SK-N-MC (cell line): Measurements from ENCODE around the gene GASK1A.

Experiments used
- EZH2 ChIP-seq: fragments of 200-600 bp; sonication (generic); IDR thresholded peaks from one replicate; pipeline ENCODE4 v1.6.1; 2017; ENCODE audit warnings: antibody characterized with exemption
- POLR2AphosphoS5 ChIP-seq: IDR thresholded peaks from 2 replicates; pipeline ENCODE4 v1.6.1; 2012; ENCODE audit warnings: mild to moderate bottlenecking, low read depth, low read length, borderline replicate concordance

GRCh38 chr3:42999212-42999611 is 20.1 kb downstream of the GASK1A start:
- TF ChIP-seq POLR2AphosphoS5 = no peak
- no peak for TF ChIP-seq EZH2
